Measurements from ENCODE around the gene POU3F3. TPM values are rescaled to one million over a fixed set of nuclear protein-coding genes. Genes with fewer than 3 reads are reported as not detected.

POU3F3 gene
- total RNA-seq, 4 donors from 2014 or later: not detected

- TF ChIP-seq, protein P1, sequence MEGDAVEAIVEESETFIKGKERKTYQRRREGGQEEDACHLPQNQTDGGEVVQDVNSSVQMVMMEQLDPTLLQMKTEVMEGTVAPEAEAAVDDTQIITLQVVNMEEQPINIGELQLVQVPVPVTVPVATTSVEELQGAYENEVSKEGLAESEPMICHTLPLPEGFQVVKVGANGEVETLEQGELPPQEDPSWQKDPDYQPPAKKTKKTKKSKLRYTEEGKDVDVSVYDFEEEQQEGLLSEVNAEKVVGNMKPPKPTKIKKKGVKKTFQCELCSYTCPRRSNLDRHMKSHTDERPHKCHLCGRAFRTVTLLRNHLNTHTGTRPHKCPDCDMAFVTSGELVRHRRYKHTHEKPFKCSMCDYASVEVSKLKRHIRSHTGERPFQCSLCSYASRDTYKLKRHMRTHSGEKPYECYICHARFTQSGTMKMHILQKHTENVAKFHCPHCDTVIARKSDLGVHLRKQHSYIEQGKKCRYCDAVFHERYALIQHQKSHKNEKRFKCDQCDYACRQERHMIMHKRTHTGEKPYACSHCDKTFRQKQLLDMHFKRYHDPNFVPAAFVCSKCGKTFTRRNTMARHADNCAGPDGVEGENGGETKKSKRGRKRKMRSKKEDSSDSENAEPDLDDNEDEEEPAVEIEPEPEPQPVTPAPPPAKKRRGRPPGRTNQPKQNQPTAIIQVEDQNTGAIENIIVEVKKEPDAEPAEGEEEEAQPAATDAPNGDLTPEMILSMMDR (IDR thresholded peaks at IDR 0.05): no peak
- ATAC-seq (ENCODE audit: low FRiP score): no peak
- no peak for DNase-seq (ENCODE audit: low spot score)
Observed at GRCh38 chr2:104901037-104901881, 47.3 kb downstream of the POU3F3 start.

DNA sequence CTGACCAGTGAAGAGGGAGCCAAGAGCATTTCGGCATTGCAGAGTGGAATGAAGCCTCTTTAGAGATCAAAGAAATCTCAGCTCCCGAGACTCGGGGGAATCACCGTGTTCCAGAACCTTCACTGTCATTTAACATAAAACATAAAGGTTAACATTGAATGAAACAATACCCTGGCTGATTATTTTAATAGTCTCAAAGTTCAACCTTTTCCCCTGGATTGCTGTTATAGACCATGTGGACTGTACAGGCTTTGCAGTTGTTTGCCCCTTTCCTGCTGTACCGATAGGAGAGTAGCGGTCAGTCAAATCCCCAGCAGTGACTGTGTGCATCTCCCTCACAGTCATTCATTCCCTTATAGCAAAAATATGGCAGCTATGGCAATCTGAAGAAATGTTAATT is 48.4 kb downstream of the POU3F3 start:
- TF ChIP-seq, protein P1 (IDR thresholded peaks at IDR 0.05): no peak
- ATAC-seq (ENCODE audit: low FRiP score): no peak
- no peak for DNase-seq (ENCODE audit: low spot score)

Small RNA genes within 50 kb of the gene (small RNA-seq; reads per million reads assigned to genes)
- not detected for gene AC018730.1

Other genes starting within 250 kb of the POU3F3 start
- gene MRPS9, start 184.0 kb downstream of the POU3F3 start, total RNA-seq: 10 to 100 TPM; 10.4 to 13.7 (median 12.7) TPM

All from omental fat pad (tissue), 4 donors.